Loucy (cell line): ENCODE measurements around the gene NTN4.

ENCODE experiments used
- CTCF ChIP-seq: fragments of 200-600 bp; sonication (generic); conservative IDR thresholded peaks from 2 replicates; pipeline ENCODE4 v1.5.1; 2014; ENCODE audit warnings: mild to moderate bottlenecking, antibody characterized with exemption, low read length
- EZH2phosphoT487 ChIP-seq: fragments of 200-600 bp; IDR thresholded peaks from 2 replicates; pipeline ENCODE4 v1.6.1; 2018; ENCODE audit warnings: antibody characterized with exemption, mild to moderate bottlenecking, moderate library complexity, borderline replicate concordance

- TF ChIP-seq CTCF (peak; percentile 85), EZH2phosphoT487 (no peak)
Observed at GRCh38 chr12:95623554-95624170, 166.9 kb downstream of the NTN4 start.
